Tibial artery (tissue), 4 donors: Measurements from ENCODE around the gene MEIKIN.
"Not testable (repeated sequence)": the region's sequence is repeated elsewhere in the genome, so short reads cannot be mapped to it uniquely, and the experiment has no call there.

Experiments used
- DNase-seq, 2 donors: peaks; one replicate each; pipeline ENCODE4 v3.0.0-alpha.2; 2019
- H3K27ac ChIP-seq, 2 donors: fragments of 200-600 bp; sonication (generic) in 1 of 2; 1 replicate in 1 of 2; 2 replicates in 1 of 2; pipeline ENCODE4 v1.5.1; 2018 to 2019; ENCODE audit warnings: mild to moderate bottlenecking in 1 of 2
- H3K27me3 ChIP-seq, 2 donors: fragments of 200-600 bp; sonication (generic) in 1 of 2; one replicate each; pipeline versions ENCODE4 v1.5.1 to v1.6.0; 2016 to 2019
- H3K36me3 ChIP-seq, 3 donors: fragments of 200-600 bp; sonication (generic) in 2 of 3; one replicate each; pipeline ENCODE4 v1.5.1; 2016 to 2019; ENCODE audit warnings: mild to moderate bottlenecking in 2 of 3
- H3K4me1 ChIP-seq, 4 donors: fragments of 200-600 bp; sonication (generic) in 2 of 4; 1 replicate in 3 of 4; 2 replicates in 1 of 4; pipeline ENCODE4 v1.5.1; 2016 to 2019
- H3K4me3 ChIP-seq, 2 donors: fragments of 200-600 bp; sonication (generic) in 1 of 2; 1 replicate in 1 of 2; 2 replicates in 1 of 2; pipeline ENCODE4 v1.5.1; 2018 to 2019; ENCODE audit warnings: mild to moderate bottlenecking in 2 of 2
- H3K9me3 ChIP-seq, 3 donors: fragments of 200-600 bp; sonication (generic) in 1 of 3; one replicate each; pipeline ENCODE4 v1.5.1; 2016 to 2019
- CTCF ChIP-seq, 2 experiments: fragments of 200-600 bp in 1 of 2; fragments of 450-650 bp in 1 of 2; IDR thresholded peaks; one replicate each; pipeline ENCODE4 v1.5.1; 2017 to 2019; ENCODE audit warnings: antibody characterized with exemption in 2 of 2, mild to moderate bottlenecking in 1 of 2, moderate library complexity in 1 of 2
- intact Hi-C: fragments of 100-400 bp; cut with DNase I; formaldehyde crosslinking; loops from one replicate; pipeline ENCODE4 v1.15.0; 2023; ENCODE audit warnings: low total_unique reads

MEIKIN gene

DNA sequence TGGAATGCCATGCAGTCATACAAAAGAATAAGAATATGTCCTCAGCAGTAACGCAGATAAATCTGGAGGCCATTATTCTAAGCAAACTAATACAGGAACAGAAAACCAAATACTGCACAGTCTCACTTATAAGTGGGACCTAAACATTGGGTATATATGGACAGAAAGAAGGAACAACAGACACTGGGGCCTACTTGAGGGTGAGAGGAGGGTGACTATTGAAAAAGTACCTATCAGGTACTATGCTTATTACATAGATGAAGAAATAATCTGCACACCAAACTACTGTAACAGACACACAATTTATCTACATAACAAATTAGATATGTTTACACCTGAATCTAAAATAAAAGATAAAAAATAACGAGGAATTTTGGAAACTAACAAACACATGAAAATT, 38.8 kb downstream of the MEIKIN start:
- no peaks in the 10 kb centered on the region for H3K36me3 ChIP-seq
- H3K4me1 ChIP-seq = no peaks in the 10 kb centered on the region
- intact Hi-C loops = no loop called here
- no peaks in the 10 kb centered on the region for H3K27me3 ChIP-seq
- no peak for DNase-seq
- no peak for TF ChIP-seq CTCF (IDR thresholded peaks at IDR 0.05)
- no peak overlapping the region for H3K4me3 ChIP-seq
- H3K9me3 ChIP-seq = peaks cover 0 to 5% (median 0%) of the 10 kb centered on the region in 3 donors
- no peak overlapping the region for H3K27ac ChIP-seq

GRCh38 chr5:131902266-131902665, 43.2 kb downstream of the MEIKIN start:
- H3K4me1 ChIP-seq, H3K4me3 ChIP-seq, H3K27ac ChIP-seq, H3K27me3 ChIP-seq, H3K9me3 ChIP-seq, intact Hi-C loops, DNase-seq, H3K36me3 ChIP-seq: not testable (repeated sequence)

- H3K4me1 ChIP-seq = no peaks in the 10 kb centered on the region
Observed at GRCh38 chr5:131899686-131900085, 45.8 kb downstream of the MEIKIN start.

GRCh38 chr5:131883984-131884383, 61.5 kb downstream of the MEIKIN start:
- Histone ChIP-seq H3K9me3 (peaks cover 0 to 6% (median 0%) of the 10 kb centered on the region in 3 donors), H3K36me3 (no peaks in the 10 kb centered on the region), H3K4me1 (no peaks in the 10 kb centered on the region), H3K4me3 (no peak overlapping the region), H3K27me3 (no peaks in the 10 kb centered on the region), H3K27ac (no peak overlapping the region)
- TF ChIP-seq CTCF (IDR thresholded peaks at IDR 0.05) = no peak
- no peak for DNase-seq
- intact Hi-C loops = no loop called here

More at GRCh38 chr5:131899686-131900085, 45.8 kb downstream of the MEIKIN start:
- Histone ChIP-seq H3K27me3 (no peaks in the 10 kb centered on the region), H3K27ac (no peak overlapping the region), H3K9me3 (peaks cover 0 to 7% (median 5%) of the 10 kb centered on the region in 3 donors), H3K4me3 (no peak overlapping the region), H3K36me3 (no peaks in the 10 kb centered on the region)
- intact Hi-C loops = no loop called here
- no peak for TF ChIP-seq CTCF (IDR thresholded peaks at IDR 0.05)
- no peak for DNase-seq

GRCh38 chr5:131879705-131880104, 65.8 kb downstream of the MEIKIN start:
- Histone ChIP-seq H3K4me3 (no peak overlapping the region), H3K4me1 (no peaks in the 10 kb centered on the region), H3K36me3 (no peaks in the 10 kb centered on the region), H3K9me3 (no peaks in the 10 kb centered on the region), H3K27me3 (no peaks in the 10 kb centered on the region), H3K27ac (no peak overlapping the region)
- no peak for DNase-seq
- TF ChIP-seq CTCF (IDR thresholded peaks at IDR 0.05) = no peak
- intact Hi-C loops = no loop called here

DNA sequence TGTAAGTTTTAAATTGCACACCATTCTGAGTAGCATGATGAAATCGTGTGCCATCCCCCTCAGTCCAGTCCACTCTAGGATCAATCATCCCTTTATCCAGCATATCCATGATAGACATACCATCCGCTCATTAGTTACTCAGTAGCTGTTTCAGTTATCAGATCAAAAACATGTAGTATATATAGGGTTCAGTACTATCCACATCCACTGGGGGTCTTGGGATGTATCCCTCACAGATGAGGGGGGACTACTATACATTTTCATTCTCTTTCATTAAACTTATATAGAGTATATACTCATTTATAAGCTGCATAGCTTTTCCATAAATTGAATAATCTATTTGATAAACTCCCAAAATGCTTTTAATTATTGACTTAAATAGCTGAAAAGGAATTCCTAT, 67.6 kb downstream of the MEIKIN start:
- H3K4me3 ChIP-seq = no peak overlapping the region
- H3K27me3 ChIP-seq = no peaks in the 10 kb centered on the region
- no peaks in the 10 kb centered on the region for H3K9me3 ChIP-seq
- TF ChIP-seq CTCF (IDR thresholded peaks at IDR 0.05) = no peak
- no peaks in the 10 kb centered on the region for H3K4me1 ChIP-seq
- H3K27ac ChIP-seq = no peak overlapping the region
- intact Hi-C loops = no loop called here
- no peak for DNase-seq
- no peaks in the 10 kb centered on the region for H3K36me3 ChIP-seq

DNA sequence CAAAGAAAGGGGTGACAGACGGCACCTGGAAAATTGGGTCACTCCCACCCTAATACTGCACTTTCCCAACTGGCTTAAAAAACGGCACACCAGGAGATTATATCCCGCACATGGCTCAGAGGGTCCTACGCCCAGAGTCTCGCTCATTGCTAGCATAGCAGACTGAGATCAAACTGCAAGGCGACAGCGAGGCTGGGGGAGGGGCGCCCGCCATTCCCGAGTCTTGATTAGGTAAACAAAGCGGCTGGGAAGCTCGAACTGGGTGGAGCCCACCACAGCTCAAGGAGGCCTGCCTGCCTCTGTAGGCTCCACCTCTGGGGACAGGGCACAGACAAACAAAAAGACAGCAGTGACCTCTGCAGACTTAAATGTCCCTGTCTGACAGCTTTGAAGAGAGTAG, 74.2 kb downstream of the MEIKIN start:
- H3K27ac ChIP-seq, H3K27me3 ChIP-seq, H3K4me3 ChIP-seq, H3K36me3 ChIP-seq, intact Hi-C loops, H3K4me1 ChIP-seq, DNase-seq: not testable (repeated sequence)
- H3K9me3 ChIP-seq = peaks cover 0 to 17% (median 11%) of the 10 kb centered on the region in 3 donors
